HG02970 (cell line): Measurements from ENCODE around the gene BRD2.
A peak's percentile ranks its signal among the peaks of the same experiment; 100 is the strongest.

Experiments used
- ATAC-seq: cut with Tn5 transposase; IDR thresholded peaks from one replicate; pipeline ENCODE4 v1.9.1; 2021; ENCODE audit warnings: mild to moderate bottlenecking, moderate library complexity, moderate number of reproducible peaks; ENCODE audit not compliant: unreplicated experiment, low FRiP score

BRD2 gene

DNA sequence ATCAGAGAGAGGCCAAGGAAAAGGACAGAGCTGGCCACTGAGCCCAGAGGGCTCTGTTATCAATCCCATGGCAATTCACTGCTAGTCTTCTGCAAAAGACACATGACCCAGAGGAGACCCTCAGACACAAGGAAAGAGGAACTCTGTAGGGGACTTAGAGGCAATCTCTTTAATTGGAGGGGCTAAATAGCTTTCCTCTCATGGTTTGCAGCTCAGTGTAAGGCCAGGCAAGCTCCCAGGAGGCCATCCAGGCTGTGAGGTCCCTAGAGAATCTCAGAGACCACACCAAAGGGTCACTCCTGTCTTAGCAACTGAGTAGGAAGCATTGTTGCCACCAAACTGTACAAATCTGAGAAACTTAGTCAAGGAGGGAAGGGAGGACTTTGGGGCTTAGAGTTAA, 51.0 kb downstream of the BRD2 start:
- no peak for ATAC-seq

DNA sequence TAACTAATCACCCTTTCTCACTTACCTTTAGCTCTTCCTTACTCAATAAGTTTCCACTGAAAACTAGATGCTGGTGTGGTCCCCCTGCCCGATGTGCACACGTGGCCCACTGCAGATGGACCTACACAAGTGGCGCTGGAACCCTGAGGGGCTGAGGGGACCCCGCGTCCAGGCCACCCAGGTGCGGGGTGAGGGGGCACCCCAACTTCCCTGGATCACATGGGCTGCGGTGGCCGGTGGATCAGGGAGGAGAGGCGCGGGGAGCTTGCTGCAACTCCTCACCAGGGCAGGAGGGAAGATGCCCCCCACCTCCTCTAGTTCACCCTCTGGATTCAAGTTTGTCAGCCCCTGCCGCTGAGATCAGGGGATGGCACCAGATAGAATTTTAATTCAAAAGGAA, 53.5 kb downstream of the BRD2 start:
- no peak for ATAC-seq

DNA sequence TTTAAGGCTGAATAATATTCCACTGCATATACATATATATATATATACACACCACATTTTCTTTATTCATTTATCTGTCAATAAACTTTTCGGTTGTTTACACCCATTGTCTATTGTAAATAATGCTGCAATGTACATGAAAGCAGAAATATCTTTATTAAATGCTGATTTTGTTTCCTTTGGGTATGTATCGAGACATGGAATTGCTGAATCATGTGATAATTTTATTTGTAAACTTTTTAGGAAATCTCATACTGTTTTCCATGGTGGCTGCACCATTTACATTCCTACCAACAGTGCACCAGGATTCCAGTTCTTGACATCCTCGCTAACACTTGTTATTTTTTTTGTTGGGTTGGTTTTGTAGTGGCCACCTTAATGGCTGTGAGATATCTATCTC, 55.1 kb downstream of the BRD2 start:
- ATAC-seq = no peak

DNA sequence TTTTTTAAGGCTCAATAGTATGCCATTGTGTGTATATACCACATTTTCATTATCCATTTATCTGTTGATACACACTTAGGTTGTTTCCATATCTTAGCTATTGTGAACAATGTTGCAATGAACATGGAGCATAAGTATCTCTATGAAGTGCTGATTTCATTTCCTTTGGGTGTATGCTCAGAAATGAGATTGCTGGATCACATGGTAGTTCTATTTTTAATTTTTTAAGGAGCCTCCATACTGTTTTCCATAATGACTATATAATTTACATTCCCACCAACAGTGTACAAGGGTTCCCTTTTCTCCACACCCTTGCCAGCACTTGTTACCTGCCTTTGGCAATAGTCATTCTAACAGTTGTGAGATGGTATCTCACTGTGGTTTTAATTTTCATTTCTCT, 56.1 kb downstream of the BRD2 start:
- ATAC-seq = no peak

DNA sequence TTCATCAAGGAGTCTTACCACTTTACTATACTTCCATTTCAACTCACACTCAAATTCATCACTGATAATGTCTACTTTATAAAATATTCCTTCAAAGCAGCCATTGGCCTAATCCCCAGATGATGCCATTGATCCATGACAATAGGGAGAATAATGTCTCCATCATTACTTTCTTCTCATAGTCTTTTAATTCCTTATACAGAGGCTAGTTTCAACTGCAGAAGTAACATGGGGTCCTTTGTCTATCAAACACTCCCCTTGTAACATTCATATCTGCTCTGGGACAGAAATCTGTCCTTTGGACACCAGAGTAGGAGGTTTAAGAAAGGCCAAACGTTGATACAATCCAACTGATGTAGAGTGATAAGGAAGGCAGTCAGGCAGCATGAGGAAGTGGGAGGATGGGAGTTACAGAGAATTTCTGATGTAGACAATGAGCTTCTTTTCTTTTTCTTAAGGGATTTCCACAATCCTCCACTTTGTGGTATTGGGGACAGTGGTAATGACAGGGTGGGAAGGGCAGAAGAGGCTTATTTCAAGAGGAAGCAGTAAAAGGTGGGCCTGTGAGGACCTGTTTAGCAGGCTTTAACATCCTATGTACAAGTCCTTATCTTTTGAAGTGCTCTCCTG, 59.9 kb downstream of the BRD2 start:
- no peak for ATAC-seq

DNA sequence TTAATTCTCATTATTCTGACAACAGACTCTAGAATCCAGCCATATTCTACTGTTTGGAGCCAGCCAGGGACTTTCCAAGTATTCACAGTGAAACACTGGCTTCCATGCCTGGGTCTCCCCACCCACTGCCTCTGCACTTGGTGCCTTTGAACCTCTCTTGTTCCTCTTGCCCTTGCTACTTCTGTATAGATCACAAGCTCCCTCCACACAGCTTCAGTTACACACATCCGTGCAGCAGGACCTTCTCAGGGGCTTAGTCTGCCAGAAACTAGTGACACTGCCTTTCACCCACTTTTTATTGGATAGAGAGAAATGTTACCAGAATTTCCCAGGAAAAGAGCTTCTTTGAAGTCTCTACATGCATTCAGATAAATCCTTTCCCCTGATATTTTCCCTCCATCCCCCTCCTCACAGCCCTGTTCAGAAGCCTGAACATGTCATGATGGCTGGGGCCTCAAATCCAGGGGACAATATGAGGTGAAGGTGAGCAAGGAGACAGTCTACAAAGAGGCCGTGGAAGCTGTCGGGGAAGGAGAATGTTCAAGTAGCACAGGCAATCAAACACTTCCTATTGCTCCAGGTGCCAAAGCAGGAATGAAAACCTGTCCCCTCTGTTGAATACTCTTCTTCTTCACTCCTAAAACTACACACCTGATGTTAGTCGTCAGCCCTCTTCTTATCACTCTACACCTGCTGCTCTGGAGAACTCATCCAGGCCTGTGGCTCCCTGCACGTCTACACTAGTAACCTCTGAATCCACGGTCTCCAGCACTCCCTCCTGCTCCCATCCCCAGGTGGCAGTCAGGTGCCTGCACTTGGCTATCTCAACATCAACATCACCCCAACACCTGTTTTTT, 61.2 kb downstream of the BRD2 start:
- ATAC-seq = peak; percentile 51

DNA sequence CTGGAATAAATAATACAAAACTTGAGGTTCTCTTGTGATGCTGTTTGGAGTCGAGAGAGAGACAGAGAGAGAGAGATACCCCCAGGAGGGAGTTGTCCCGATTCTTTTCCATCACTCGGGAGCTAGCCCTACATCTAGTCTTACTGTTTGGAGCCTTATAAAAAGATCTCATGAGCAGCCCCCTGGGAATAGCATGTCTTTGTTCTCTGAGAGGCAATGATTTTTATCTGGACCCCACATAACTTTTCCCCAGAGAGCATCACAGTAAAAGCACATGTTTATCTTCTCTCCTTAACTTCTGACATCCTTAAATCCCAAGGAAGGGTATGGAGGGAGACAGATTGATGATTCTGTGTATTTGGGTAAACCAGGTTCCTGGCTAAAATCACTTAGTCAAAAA, 61.9 kb downstream of the BRD2 start:
- no peak for ATAC-seq
